ENCODE measurements around the gene LRRTM2.

Gene LRRTM2

DNA sequence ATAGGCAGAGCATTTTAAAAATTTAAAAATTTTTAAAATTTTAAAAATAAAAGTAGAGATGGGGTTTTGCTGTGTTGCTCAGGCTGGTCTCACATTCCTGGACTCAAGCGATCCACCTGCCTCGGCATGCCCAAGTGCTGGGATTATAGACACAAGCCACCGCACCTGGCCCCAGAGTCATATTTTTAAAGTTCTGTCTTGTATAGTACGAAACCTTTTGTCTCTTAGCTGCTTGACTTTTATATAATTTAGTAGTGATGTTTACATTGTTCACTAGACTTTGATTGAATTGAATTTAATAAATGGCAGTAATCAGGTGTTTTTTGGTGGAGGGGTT is 31.0 kb downstream of the LRRTM2 start:
- ATAC-seq, result no peak
- no peak for TF ChIP-seq BACH2 (CRISPR knock-in tag; IDR thresholded peaks at IDR 0.05; ENCODE audit: borderline replicate concordance)
- TF ChIP-seq ZNF70 (CRISPR knock-in tag; IDR thresholded peaks at IDR 0.05), result no peak
- no peak for TF ChIP-seq SNAI2 (CRISPR knock-in tag; IDR thresholded peaks at IDR 0.05)

DNA sequence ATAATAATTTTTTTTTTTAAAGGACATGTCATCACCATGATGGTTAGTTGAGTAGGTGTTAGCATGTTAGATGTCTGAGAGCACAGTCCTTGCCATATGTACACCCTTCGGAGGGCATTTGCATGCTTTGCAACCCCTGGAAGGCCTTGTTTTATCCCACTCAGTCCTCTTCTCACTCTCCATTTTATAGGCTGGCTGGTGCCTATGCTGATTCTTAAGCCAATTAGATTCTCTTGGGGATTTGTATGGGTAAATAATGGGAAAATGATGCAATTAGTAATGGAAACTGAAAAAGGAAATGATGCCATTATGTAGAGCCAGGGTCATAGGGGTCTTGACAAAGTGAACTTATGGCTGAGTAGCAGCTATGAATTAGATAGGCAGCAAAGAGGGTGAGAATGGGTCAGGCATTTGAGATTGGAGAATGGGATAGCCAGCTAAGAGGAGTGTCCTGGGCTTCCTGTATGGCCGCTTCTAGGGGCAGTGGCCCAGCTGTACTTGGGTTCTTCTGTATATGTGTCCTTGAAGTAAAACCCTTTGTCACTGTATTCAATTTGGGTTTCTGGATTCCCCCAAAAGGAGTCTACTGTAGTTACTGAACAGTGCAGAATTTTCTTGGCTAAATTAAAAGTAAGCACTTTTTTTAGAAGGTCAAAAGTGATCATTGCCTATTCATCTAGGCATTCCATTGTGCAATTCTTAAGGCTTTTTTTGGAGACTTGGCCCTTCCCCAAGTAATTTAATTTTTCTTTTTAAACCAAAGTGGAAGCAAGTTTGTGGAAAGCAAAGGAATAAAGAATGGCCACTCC is 31.6 kb downstream of the LRRTM2 start:
- ATAC-seq, result no peak
- TF ChIP-seq SNAI2 (CRISPR knock-in tag; IDR thresholded peaks at IDR 0.05) (no peak), ZNF565 (CRISPR knock-in tag; conservative IDR thresholded peaks at IDR 0.05; ENCODE audit: low read depth) (no peak), ARNTL (CRISPR knock-in tag; IDR thresholded peaks at IDR 0.05; ENCODE audit: borderline replicate concordance, low read depth) (no peak), ISL1 (CRISPR knock-in tag; IDR thresholded peaks at IDR 0.05) (no peak), POU6F1 (CRISPR knock-in tag; IDR thresholded peaks at IDR 0.05; ENCODE audit: borderline replicate concordance, low read depth) (no peak), ESRRG (CRISPR knock-in tag; IDR thresholded peaks at IDR 0.05) (no peak), BACH2 (CRISPR knock-in tag; IDR thresholded peaks at IDR 0.05; ENCODE audit: borderline replicate concordance) (no peak), ZFP30 (CRISPR knock-in tag; IDR thresholded peaks at IDR 0.05) (no peak), OSR1 (CRISPR knock-in tag; IDR thresholded peaks at IDR 0.05) (no peak)
- TF ChIP-seq, protein P1, sequence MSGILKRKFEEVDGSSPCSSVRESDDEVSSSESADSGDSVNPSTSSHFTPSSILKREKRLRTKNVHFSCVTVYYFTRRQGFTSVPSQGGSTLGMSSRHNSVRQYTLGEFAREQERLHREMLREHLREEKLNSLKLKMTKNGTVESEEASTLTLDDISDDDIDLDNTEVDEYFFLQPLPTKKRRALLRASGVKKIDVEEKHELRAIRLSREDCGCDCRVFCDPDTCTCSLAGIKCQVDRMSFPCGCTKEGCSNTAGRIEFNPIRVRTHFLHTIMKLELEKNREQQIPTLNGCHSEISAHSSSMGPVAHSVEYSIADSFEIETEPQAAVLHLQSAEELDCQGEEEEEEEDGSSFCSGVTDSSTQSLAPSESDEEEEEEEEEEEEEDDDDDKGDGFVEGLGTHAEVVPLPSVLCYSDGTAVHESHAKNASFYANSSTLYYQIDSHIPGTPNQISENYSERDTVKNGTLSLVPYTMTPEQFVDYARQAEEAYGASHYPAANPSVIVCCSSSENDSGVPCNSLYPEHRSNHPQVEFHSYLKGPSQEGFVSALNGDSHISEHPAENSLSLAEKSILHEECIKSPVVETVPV (CRISPR knock-in tag; IDR thresholded peaks at IDR 0.05), result no peak

GRCh38 chr5:138841531-138841930 is 33.6 kb downstream of the LRRTM2 start:
- ATAC-seq, result no peak
- TF ChIP-seq TOX (CRISPR knock-in tag; IDR thresholded peaks at IDR 0.05; ENCODE audit: borderline replicate concordance), result no peak
- no peak for TF ChIP-seq TSHZ2 (CRISPR knock-in tag; IDR thresholded peaks at IDR 0.05)
- TF ChIP-seq GLIS3 (CRISPR knock-in tag; IDR thresholded peaks at IDR 0.05), result no peak
- TF ChIP-seq TCF4 (CRISPR knock-in tag; IDR thresholded peaks at IDR 0.05; ENCODE audit: borderline replicate concordance), result no peak
- no peak for TF ChIP-seq ZNF565 (CRISPR knock-in tag; conservative IDR thresholded peaks at IDR 0.05; ENCODE audit: low read depth)
- TF ChIP-seq ZFP30 (CRISPR knock-in tag; IDR thresholded peaks at IDR 0.05), result no peak
- no peak for TF ChIP-seq CREB5 (CRISPR knock-in tag; IDR thresholded peaks at IDR 0.05; ENCODE audit: low read depth)

DNA sequence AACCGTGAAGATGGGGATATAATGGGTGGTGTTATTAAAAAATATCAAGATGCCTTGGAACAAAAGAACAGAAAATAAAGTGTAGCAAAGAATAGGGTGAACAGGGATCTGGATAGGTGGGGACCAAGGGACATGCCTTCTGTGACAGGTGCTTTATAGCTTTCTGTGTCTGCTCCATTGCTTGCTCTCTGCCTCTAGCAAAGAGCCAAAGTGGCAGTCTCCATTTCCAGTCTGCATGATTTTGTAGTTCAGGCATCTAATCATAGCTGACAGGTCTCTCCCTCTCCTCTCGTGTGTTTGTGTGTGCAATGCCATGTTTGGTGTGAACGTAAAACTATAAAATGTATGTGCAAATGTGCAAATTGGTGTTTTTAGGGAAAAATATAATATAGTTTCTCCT is 35.0 kb downstream of the LRRTM2 start:
- no peak; the same call in 2 of the 3 replicates for ATAC-seq
- TF ChIP-seq OSR1 (CRISPR knock-in tag; IDR thresholded peaks at IDR 0.05), result no peak
- TF ChIP-seq SNAI2 (CRISPR knock-in tag; IDR thresholded peaks at IDR 0.05), result no peak
- no peak for TF ChIP-seq ISL1 (CRISPR knock-in tag; IDR thresholded peaks at IDR 0.05)
- no peak for TF ChIP-seq PPARA (CRISPR knock-in tag; IDR thresholded peaks at IDR 0.05; ENCODE audit: borderline replicate concordance)
- TF ChIP-seq ZFP3 (CRISPR knock-in tag; IDR thresholded peaks at IDR 0.05), result no peak
- TF ChIP-seq CREB5 (CRISPR knock-in tag; IDR thresholded peaks at IDR 0.05; ENCODE audit: low read depth), result no peak
- TF ChIP-seq ZNF8 (CRISPR knock-in tag; IDR thresholded peaks at IDR 0.05), result no peak
- no peak for TF ChIP-seq GLIS3 (CRISPR knock-in tag; IDR thresholded peaks at IDR 0.05)
- no peak for TF ChIP-seq ZNF565 (CRISPR knock-in tag; conservative IDR thresholded peaks at IDR 0.05; ENCODE audit: low read depth)
- TF ChIP-seq BACH2 (CRISPR knock-in tag; IDR thresholded peaks at IDR 0.05; ENCODE audit: borderline replicate concordance), result no peak
- no peak for TF ChIP-seq TSHZ2 (CRISPR knock-in tag; IDR thresholded peaks at IDR 0.05)
- no peak for TF ChIP-seq TOX (CRISPR knock-in tag; IDR thresholded peaks at IDR 0.05; ENCODE audit: borderline replicate concordance)
- no peak for TF ChIP-seq PATZ1 (CRISPR knock-in tag; IDR thresholded peaks at IDR 0.05; ENCODE audit: borderline replicate concordance)
- no peak for TF ChIP-seq ARNTL (CRISPR knock-in tag; IDR thresholded peaks at IDR 0.05; ENCODE audit: borderline replicate concordance, low read depth)
- TF ChIP-seq CSDC2 (CRISPR knock-in tag; IDR thresholded peaks at IDR 0.05), result no peak
